HK-2 (cell line): ENCODE data around the gene CHIT1.
"Not testable (repeated sequence)": the region's sequence is repeated elsewhere in the genome, so short reads cannot be mapped to it uniquely, and the experiment has no call there.

Experiments
- DNase-seq: peaks from one replicate; pipeline ENCODE4 v3.0.0-alpha.2; 2018; ENCODE audit not compliant: unreplicated experiment

CHIT1 gene

DNA sequence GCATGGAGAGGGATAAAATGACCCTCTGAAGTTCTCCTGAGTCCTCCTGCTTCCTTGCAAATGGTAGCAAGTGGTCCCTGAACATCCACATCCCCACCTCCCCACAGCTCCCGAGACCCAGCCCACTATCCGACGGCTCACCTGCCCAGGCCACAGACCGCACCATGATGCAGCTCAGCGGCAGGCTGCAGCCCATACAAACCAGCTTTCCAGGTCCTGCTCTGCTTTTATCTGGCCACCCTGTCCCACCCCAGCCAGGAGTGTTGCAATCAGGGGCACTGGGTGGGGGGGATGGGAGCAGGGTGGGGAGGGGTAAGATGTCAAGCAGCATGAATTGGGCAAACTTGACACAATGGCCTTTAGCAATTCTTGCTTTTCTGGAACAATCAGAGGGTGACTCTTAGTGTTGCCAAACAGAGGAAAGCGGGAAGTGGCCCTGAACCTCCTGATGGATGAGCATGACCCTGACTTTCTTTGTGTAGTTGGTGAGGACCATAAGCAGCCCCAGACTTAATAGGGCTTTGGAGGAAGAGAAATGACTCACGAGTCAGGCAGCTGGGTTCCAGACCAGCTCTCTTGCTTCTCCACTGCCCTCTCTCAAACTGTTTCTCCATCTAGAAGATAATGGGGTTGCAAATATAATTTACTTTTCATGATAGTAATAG lies at the start of gene CHIT1:
Gene CHIT1, minus strand, starts transcription at position 203 of the 665 bp plus-strand sequence. Its CDS starts 37 bp downstream, at position 166.
- DNase-seq, result no peak

- no peak for DNase-seq
Observed at GRCh38 chr1:203278885-203279406, 49.5 kb upstream of the CHIT1 start.

GRCh38 chr1:203278082-203278884 lies 48.8 kb upstream of the CHIT1 start:
- DNase-seq, result no peak

GRCh38 chr1:203276916-203277545 lies 47.6 kb upstream of the CHIT1 start:
- DNase-seq, result no peak

DNA sequence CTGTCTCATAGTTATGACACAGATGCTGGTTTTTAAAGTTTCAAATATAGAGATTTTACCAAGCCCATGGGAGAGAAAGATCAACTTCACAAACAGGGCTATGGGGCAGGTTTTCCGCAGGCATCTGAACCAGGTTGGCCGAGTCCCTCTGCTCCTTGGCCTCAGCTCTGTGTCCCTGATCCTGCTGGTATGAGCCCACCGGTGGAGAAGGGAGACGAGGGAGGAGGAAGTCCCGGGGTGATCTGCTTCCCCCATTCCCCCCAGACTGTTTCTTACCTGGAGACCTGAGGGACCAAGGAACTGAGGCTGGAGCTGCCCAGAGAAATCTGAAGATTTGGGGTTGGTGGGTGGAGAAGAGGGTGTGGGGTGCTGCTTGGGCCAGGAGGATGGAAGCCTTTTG lies 46.9 kb upstream of the CHIT1 start:
- no peak for DNase-seq

GRCh38 chr1:203275656-203276272 lies 46.3 kb upstream of the CHIT1 start:
- DNase-seq, result no peak

- no peak for DNase-seq
Observed at GRCh38 chr1:203274603-203275381, 45.3 kb upstream of the CHIT1 start.

DNA sequence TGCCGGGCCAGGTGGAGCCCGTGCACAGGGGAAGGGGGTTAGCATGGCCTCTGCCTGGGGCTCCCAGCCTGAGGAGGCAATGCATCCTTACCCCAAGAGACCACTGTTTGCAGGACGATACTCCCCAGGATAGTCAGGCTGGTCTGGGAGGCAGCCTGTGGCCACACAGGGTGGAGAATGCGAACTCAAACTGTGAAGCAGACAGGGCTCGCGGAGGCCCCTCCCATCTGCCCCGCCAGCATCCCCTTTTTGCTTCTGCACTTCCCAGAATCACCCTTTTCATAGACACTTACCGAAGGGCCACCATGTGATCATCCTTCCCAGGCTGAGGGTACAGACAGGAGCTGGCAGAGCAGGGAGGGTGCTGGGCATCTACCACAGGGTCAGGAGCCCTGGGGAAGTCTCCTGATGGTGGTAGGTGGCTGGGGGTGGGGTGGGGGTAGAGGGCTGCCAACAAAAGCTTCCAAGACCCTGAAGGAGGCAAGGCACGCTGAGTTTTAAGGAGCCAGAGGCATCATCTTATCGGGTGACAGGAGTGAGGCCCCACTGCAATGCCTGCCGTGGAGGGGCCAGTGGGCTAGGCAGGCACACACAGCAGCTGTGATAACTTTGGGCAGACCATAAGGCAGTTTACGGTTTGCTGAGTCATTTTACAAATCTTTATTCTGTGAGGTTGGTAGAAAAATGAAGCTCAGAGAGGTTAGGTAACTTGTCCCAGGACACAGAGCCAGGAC lies 44.6 kb upstream of the CHIT1 start:
- DNase-seq, result no peak

GRCh38 chr1:203273206-203273868 lies 43.9 kb upstream of the CHIT1 start:
- peak; percentile 92 for DNase-seq

DNA sequence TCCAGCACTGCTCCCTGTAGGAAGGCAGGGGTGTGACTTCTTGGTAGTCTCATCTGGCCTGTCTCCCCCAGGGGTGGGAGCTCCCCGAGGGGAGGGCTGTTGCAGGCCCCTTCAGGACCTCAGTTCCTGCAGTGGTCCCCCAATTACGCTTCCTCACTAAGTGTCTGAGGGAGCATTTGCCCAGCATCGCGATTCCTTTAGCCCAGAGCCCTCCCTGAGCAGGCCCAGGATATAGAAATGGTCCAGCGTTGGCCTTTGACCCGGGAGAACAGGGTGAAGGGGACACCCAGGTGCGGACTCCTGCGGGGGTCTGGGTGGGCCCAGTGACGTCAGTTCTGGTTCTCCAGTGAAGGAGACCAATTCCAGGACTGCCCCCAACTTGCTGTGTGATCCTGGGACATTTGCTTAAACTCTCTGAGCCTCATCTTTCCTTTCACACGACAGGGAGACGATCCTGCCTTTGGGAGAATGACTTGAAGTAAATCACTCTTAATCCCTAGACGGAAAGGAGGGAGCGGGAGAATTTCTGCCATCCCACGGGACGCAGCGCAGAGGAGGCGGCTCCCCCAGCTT lies 43.2 kb upstream of the CHIT1 start:
- no peak for DNase-seq

GRCh38 chr1:203271962-203272632 lies 42.6 kb upstream of the CHIT1 start:
- no peak for DNase-seq

GRCh38 chr1:203271018-203271743 lies 41.7 kb upstream of the CHIT1 start:
- peak; percentile 52 for DNase-seq

GRCh38 chr1:203270448-203270847 lies 41.0 kb upstream of the CHIT1 start:
- DNase-seq, result no peak

DNA sequence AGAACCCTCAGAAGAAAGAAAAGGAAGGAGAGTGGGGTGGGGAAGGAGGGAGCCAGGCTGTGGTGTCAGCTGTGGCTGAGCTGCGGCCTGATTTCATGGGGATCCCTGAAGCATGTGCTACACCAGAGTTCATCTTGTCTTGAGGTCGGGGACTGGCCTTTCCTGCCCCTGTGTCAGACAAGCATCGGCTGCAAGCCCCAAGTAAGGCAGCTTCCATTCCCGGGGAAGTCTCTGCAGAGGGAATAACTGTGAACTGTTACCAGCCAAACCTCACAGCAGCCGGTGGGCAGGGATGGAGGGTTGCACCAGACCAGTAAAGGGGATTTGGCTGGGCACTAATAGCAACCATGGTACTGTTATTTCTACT lies 40.2 kb upstream of the CHIT1 start:
- DNase-seq, result no peak

- peak; percentile 57 for DNase-seq
Observed at GRCh38 chr1:203268901-203269653, 39.6 kb upstream of the CHIT1 start.

DNA sequence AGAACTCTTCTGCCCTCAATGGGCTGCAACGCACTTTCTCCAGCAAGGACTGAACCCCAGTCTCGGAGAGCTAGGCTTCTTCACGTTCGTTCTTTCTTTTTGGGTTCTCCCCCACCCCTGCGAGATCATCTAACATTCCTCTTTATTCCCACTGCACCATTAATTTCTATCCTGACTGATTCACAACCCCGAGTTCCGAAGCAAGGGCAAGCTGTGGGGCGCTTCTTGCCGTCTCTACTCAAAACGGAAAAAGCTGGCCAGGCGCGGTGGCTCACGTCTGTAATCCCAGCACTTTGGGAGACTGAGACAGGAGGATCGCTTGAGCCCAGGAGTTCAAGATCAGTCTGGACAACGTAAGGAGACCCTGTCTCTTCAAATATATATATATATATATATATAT lies 38.4 kb upstream of the CHIT1 start:
- DNase-seq, result no peak

DNA sequence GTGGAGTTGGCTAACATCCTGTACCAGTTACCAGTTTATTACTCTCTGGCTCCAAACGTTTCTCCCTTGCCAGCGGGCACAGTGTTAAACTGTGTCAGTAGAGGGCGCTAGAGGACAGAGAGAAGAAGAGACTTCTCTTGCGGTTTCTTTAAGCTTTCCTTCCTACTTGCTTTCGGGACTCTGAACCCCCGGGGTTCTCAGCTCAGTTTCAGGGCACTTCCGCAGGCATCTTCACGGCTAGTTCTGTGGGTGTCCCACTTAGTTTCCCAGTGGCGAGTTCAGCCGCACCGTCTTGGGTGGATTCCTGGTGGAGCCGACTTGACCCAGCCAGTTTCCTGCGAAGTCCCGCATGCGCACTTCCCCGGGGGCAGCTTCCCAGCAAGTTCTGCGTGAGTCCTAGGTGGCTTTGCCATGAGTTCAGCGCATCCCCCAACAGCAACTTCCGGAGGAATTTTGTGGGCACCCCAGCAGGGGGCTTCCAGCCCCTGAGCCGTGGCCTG lies 37.9 kb upstream of the CHIT1 start:
- DNase-seq, result peak; percentile 81

- DNase-seq, result not testable (repeated sequence)
Observed at GRCh38 chr1:203266140-203266539, 36.7 kb upstream of the CHIT1 start.
